HEK293 (cell line): Measurements from ENCODE around the gene HSD17B14.
A peak's percentile ranks its signal among the peaks of the same experiment; 100 is the strongest.

ENCODE experiments used
- CTCF ChIA-PET: fragments of 350-600 bp; formaldehyde crosslinking; extraction: SDS; loops from one replicate; lab custom pipeline; 2021; ENCODE audit warnings: antibody characterized with exemption; lab: Yijun Ruan, JAX
- POLR2A ChIA-PET: fragments of 300-600 bp; formaldehyde crosslinking; extraction: SDS; loops from one replicate; lab custom pipeline; 2020; ENCODE audit warnings: antibody characterized with exemption, inconsistent platforms; lab: Yijun Ruan, JAX
- H3K27ac ChIP-seq: fragments of 200-500 bp; sonication (Bioruptor generic); 2 replicates; pipeline ENCODE4 v1.5.1; 2014; ENCODE audit warnings: low read depth, low read length, control low read depth, inconsistent platforms; ENCODE audit errors: extremely low read depth
- H3K36me3 ChIP-seq, 2 experiments: fragments of 200-500 bp in 1 of 2; sonication (Bioruptor generic) in 1 of 2; 1 replicate in 1 of 2; 2 replicates in 1 of 2; pipeline ENCODE4 v1.5.1; 2014 to 2017; ENCODE audit warnings: inconsistent platforms in 2 of 2, low read length in 2 of 2; ENCODE audit not compliant: control insufficient read depth in 2 of 2, insufficient read depth in 1 of 2
- H3K4me1 ChIP-seq: fragments of 200-500 bp; sonication (Bioruptor generic); 2 replicates; pipeline ENCODE4 v1.5.1; 2014; ENCODE audit warnings: mild to moderate bottlenecking, low read length, inconsistent platforms; ENCODE audit not compliant: control insufficient read depth, insufficient read depth
- H3K4me3 ChIP-seq: 2 replicates; pipeline ENCODE4 v1.5.1; 2011; ENCODE audit warnings: low read depth, mild to moderate bottlenecking, control low read depth, low read length, moderate library complexity
- H3K9me3 ChIP-seq: fragments of 200-500 bp; sonication (Bioruptor generic); 2 replicates; pipeline ENCODE4 v1.5.1; 2014; ENCODE audit warnings: low read depth, low read length, inconsistent platforms; ENCODE audit not compliant: control insufficient read depth, insufficient read depth
- PRDM1 ChIP-seq: fragments of 450-650 bp; formaldehyde crosslinking; IDR thresholded peaks from 2 replicates; pipeline ENCODE4; 2016; ENCODE audit warnings: missing biosample characterization, missing genetic modification characterization
- SCRT2 ChIP-seq: fragments of 450-650 bp; formaldehyde crosslinking; IDR thresholded peaks from 2 replicates; pipeline ENCODE4 v1.5.1; 2016; ENCODE audit warnings: missing biosample characterization, missing genetic modification characterization
- ZBTB17 ChIP-seq: fragments of 450-650 bp; formaldehyde crosslinking; IDR thresholded peaks from 2 replicates; pipeline ENCODE4 v1.5.1; 2016; ENCODE audit warnings: missing biosample characterization, missing genetic modification characterization
- ZFP69B ChIP-seq: fragments of 450-650 bp; formaldehyde crosslinking; IDR thresholded peaks from 2 replicates; pipeline ENCODE4 v1.5.1; 2016; ENCODE audit warnings: missing biosample characterization, missing genetic modification characterization
- ZNF202 ChIP-seq: fragments of 450-650 bp; formaldehyde crosslinking; IDR thresholded peaks from 2 replicates; pipeline ENCODE4 v1.5.1; 2016; ENCODE audit warnings: missing biosample characterization, missing genetic modification characterization, borderline replicate concordance
- ZNF24 ChIP-seq: fragments of 450-650 bp; formaldehyde crosslinking; IDR thresholded peaks from 2 replicates; pipeline ENCODE4 v1.5.1; 2016; ENCODE audit warnings: missing biosample characterization, missing genetic modification characterization
- ZNF561 ChIP-seq: fragments of 450-650 bp; IDR thresholded peaks from 2 replicates; pipeline ENCODE4 v1.5.1; 2018; ENCODE audit warnings: missing biosample characterization, missing genetic modification characterization, borderline replicate concordance
- ZNF621 ChIP-seq: fragments of 450-650 bp; formaldehyde crosslinking; IDR thresholded peaks from 2 replicates; pipeline ENCODE4 v1.5.1; 2017; ENCODE audit warnings: missing biosample characterization, missing genetic modification characterization
- TF ChIP-seq, protein P1 (sequence below): fragments of 450-650 bp; formaldehyde crosslinking; IDR thresholded peaks from 2 replicates; pipeline ENCODE4 v1.5.1; 2016; ENCODE audit warnings: missing biosample characterization, missing genetic modification characterization
- TF ChIP-seq, protein P2 (sequence below): fragments of 450-650 bp; formaldehyde crosslinking; IDR thresholded peaks from 2 replicates; pipeline ENCODE4 v1.5.1; 2016; ENCODE audit warnings: missing biosample characterization, missing genetic modification characterization
- TF ChIP-seq, protein P3 (sequence below): fragments of 450-650 bp; formaldehyde crosslinking; IDR thresholded peaks from 2 replicates; pipeline ENCODE4 v1.5.1; 2017; ENCODE audit warnings: missing biosample characterization, missing genetic modification characterization

Gene HSD17B14

DNA sequence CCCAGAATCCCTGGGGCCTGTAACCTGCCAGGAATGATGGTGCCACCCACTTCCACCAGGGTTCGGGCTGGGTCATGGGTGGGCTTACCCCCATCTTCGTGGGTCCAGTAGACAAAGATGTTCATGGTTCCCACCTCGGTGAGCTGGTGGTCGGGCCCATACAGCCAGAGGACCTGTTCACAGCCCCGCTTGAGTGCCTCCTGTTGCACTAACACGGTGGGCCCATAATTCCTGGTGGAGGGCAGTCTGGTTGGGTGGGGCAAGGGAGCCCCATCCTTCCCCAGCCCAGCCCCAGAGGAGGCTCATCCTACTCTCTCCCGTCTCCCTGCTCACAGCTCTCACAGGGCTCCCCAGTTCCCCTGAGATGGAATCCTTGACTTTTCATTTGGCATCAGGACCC is 39.2 kb downstream of the HSD17B14 start:
- POLR2A ChIA-PET = no interaction called here
- H3K4me1 ChIP-seq = no peaks in the 10 kb centered on the region
- CTCF ChIA-PET = interaction anchor here (1.1 to 2.0 kb wide), 2 partner anchors 28 to 196 kb away, joined by 3 to 8 read pairs; partner anchors contain the start of genes GYS1 and RUVBL2
- no peak overlapping the region for H3K4me3 ChIP-seq
- no peak for TF ChIP-seq ZNF202 (tag by site-specific recombination)
- TF ChIP-seq SCRT2 (tag by site-specific recombination) = peak; percentile 43
- no peak for TF ChIP-seq PRDM1
- TF ChIP-seq, protein P1, sequence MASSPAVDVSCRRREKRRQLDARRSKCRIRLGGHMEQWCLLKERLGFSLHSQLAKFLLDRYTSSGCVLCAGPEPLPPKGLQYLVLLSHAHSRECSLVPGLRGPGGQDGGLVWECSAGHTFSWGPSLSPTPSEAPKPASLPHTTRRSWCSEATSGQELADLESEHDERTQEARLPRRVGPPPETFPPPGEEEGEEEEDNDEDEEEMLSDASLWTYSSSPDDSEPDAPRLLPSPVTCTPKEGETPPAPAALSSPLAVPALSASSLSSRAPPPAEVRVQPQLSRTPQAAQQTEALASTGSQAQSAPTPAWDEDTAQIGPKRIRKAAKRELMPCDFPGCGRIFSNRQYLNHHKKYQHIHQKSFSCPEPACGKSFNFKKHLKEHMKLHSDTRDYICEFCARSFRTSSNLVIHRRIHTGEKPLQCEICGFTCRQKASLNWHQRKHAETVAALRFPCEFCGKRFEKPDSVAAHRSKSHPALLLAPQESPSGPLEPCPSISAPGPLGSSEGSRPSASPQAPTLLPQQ (tag by site-specific recombination) = peak; percentile 51; the same call in 1 of the 2 replicates
- TF ChIP-seq ZFP69B = peak; percentile 59
- H3K9me3 ChIP-seq = no peaks in the 10 kb centered on the region
- peaks cover 0 to 8% of the 10 kb centered on the region in 2 experiments; a peak in 2 of 3 replicates for H3K36me3 ChIP-seq
- H3K27ac ChIP-seq = 0 out of 2 replicates have a peak overlapping the region, but pooled peaks have one; percentile 16

DNA sequence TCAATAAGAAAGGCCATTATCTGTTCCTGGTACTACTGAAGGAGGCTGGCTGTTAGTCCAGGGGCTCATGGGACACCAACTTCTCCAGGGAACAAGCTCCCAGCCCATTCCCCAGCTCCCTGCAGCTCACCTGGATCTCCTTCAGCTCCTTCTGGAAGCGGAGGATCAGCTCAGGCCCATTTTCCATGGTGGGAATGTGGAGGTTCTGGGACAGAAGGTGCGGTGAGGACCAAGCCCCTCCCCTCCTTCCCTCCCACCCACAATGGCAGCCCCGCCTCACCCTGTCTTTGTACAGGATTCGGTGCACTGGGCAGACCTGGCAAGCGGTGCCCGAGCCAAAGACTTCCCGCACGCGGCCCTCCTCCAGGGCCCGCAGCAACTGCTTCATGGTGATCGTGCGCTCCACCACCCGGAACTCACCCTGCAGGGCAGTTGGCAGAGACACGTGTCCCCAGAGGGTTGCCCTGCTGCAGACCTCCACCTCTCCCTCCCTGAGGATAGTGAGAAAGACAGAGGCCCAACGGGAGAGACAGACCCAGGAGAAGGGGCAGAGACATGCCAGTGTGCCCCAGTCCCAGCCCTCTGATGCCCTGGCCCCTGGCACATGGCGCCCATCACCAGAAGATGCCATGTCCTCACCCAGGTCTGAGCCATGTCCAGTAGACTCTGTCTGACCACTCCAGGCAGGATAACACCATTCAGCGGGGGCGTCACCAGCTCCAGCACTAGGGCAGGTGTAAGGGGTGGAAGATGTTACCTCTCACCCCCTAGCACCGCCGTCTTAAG is 39.8 kb downstream of the HSD17B14 start:
- no peaks in the 10 kb centered on the region for H3K4me1 ChIP-seq
- TF ChIP-seq ZNF561 (no peak), ZNF24 (0 out of 2 replicates have a peak, but pooled peaks have one; percentile 35)
- TF ChIP-seq, protein P2, sequence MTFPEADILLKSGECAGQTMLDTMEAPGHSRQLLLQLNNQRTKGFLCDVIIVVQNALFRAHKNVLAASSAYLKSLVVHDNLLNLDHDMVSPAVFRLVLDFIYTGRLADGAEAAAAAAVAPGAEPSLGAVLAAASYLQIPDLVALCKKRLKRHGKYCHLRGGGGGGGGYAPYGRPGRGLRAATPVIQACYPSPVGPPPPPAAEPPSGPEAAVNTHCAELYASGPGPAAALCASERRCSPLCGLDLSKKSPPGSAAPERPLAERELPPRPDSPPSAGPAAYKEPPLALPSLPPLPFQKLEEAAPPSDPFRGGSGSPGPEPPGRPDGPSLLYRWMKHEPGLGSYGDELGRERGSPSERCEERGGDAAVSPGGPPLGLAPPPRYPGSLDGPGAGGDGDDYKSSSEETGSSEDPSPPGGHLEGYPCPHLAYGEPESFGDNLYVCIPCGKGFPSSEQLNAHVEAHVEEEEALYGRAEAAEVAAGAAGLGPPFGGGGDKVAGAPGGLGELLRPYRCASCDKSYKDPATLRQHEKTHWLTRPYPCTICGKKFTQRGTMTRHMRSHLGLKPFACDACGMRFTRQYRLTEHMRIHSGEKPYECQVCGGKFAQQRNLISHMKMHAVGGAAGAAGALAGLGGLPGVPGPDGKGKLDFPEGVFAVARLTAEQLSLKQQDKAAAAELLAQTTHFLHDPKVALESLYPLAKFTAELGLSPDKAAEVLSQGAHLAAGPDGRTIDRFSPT (tag by site-specific recombination) = peak; percentile 50; the same call in 1 of the 2 replicates
- TF ChIP-seq, all 188 proteins: peak for 2
- Histone ChIP-seq H3K36me3 (peaks cover 0 to 8% of the 10 kb centered on the region in 2 experiments; a peak in 2 of 3 replicates), H3K9me3 (no peaks in the 10 kb centered on the region), H3K4me3 (no peak overlapping the region), H3K27ac (peak overlapping the region; percentile 22; the same call in 1 of the 2 replicates)
- ChIA-PET CTCF (interaction anchor here (0.5 to 3.7 kb wide), 21 partner anchors 10 to 429 kb away, joined by 3 to 101 read pairs (median 10); partner anchors contain the start of genes BCAT2, CA11, GYS1 and HSD17B14), POLR2A (interaction anchor here (0.5 to 2.7 kb wide), 5 partner anchors 14 to 169 kb away, joined by 3 to 28 read pairs (median 6); partner anchors contain the start of genes BCAT2 and CA11)

DNA sequence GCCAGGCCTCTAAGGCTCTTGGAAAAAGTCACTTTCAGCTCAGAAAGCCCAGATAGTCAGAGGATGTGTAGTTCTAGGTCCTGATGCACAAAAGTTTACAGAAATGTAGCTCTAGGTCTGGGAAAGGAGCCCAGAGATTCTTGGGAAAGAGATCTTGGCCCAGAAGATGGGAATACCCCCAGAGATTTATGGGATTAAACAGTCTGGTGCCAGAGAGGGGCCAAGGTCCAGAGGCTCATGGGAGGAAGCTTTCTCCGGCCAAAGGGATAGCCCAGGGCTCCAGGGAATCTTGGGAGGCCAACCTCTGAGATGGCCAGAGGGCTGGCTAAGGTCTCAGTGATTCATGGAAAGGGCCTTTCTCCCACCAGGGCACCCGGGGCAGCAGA is 40.6 kb downstream of the HSD17B14 start:
- ChIA-PET POLR2A (interaction anchor here (0.6 to 2.7 kb wide), 11 partner anchors 12 to 353 kb away, joined by 3 to 28 read pairs (median 5); partner anchors contain the start of genes BCAT2, CA11, GYS1 and HSD17B14), CTCF (interaction anchor here (0.5 to 3.7 kb wide), 48 partner anchors 9 to 1567 kb away, joined by 3 to 101 read pairs (median 4); partner anchors contain the start of genes BCAT2, CA11, FGF21 and FUT1)
- peak; percentile 76 for TF ChIP-seq ZBTB17 (tag by site-specific recombination)
- TF ChIP-seq PRDM1 = peak; percentile 39
- no peak for TF ChIP-seq ZNF621 (tag by site-specific recombination)
- TF ChIP-seq, protein P3, sequence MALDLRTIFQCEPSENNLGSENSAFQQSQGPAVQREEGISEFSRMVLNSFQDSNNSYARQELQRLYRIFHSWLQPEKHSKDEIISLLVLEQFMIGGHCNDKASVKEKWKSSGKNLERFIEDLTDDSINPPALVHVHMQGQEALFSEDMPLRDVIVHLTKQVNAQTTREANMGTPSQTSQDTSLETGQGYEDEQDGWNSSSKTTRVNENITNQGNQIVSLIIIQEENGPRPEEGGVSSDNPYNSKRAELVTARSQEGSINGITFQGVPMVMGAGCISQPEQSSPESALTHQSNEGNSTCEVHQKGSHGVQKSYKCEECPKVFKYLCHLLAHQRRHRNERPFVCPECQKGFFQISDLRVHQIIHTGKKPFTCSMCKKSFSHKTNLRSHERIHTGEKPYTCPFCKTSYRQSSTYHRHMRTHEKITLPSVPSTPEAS (tag by site-specific recombination) = no peak
- Histone ChIP-seq H3K9me3 (no peaks in the 10 kb centered on the region), H3K27ac (peak overlapping the region; percentile 13; the same call in 1 of the 2 replicates), H3K36me3 (peaks cover 0 to 8% of the 10 kb centered on the region in 2 experiments; a peak in 2 of 3 replicates), H3K4me3 (no peak overlapping the region), H3K4me1 (no peaks in the 10 kb centered on the region)
